Activated naive CD8-positive, alpha-beta T cell treated with anti-CD3 and anti-CD28 coated beads, Interleukin-2, amount 10 ng/mL, durations not matched to agents 7 days and 5 days (primary cell): ENCODE measurements around the gene NCAPD3. TPM values are rescaled to one million over a fixed set of nuclear protein-coding genes. Genes with fewer than 3 reads are reported as not detected.
A peak's percentile ranks its signal among the peaks of the same experiment; 100 is the strongest.

Experiments used
- ATAC-seq: fragments of 150-1000 bp; cut with Tn5 transposase; one replicate; pipeline ENCODE4 v1.10.0; 2021; ENCODE audit warnings: low read depth, moderate library complexity
- POLR2A ChIA-PET: fragments of 350-600 bp; sonication (Branson Sonifier 250); formaldehyde crosslinking; loops from one replicate; lab custom pipeline; 2021; ENCODE audit warnings: antibody characterized with exemption; lab: Charles Lee
- DNase-seq: peaks from one replicate; pipeline ENCODE4 v3.0.0; 2021
- H3K27ac Mint-ChIP-seq: one replicate; pipeline ENCODE4 v1.8.0; 2022; ENCODE audit warnings: mild to moderate bottlenecking, mixed read lengths
- H3K27me3 Mint-ChIP-seq: one replicate; pipeline ENCODE4 v1.8.0; 2022; ENCODE audit warnings: mild to moderate bottlenecking, moderate library complexity, mixed read lengths
- H3K36me3 Mint-ChIP-seq: one replicate; pipeline ENCODE4 v1.8.0; 2021; ENCODE audit warnings: mild to moderate bottlenecking, mixed read lengths
- H3K4me1 Mint-ChIP-seq: one replicate; pipeline ENCODE4 v1.8.0; 2021; ENCODE audit warnings: mixed read lengths
- H3K4me3 Mint-ChIP-seq: one replicate; pipeline ENCODE4 v1.8.0; 2022; ENCODE audit warnings: mild to moderate bottlenecking, moderate library complexity, mixed read lengths
- H3K9me3 Mint-ChIP-seq: one replicate; pipeline ENCODE4 v1.8.0; 2021; ENCODE audit warnings: mixed read lengths
- total RNA-seq, 2 experiments: library from RNA; stranded (reverse); gene quantifications; one replicate each; pipeline ENCODE4 v1.2.3, GENCODE V29; 2021

NCAPD3 gene
- total RNA-seq, 2 experiments from 2014 or later: 114 to 115 TPM

- no peak overlapping the region for H3K4me3 Mint-ChIP-seq
- peak overlapping the region; percentile 6 for H3K27ac Mint-ChIP-seq
- H3K36me3 Mint-ChIP-seq: peaks cover 8% of the 10 kb centered on the region
- DNase-seq: no peak
- POLR2A ChIA-PET: interaction anchor here (3.5 kb wide), 1 partner anchor 8 kb away, joined by 20 read pairs; the partner anchor contains the start of genes NCAPD3 and VPS26B
- H3K4me1 Mint-ChIP-seq: peaks cover 46% of the 10 kb centered on the region
- H3K27me3 Mint-ChIP-seq: no peaks in the 10 kb centered on the region
- ATAC-seq: no peak
- H3K9me3 Mint-ChIP-seq: no peaks in the 10 kb centered on the region
Observed at GRCh38 chr11:134231958-134232659, 8.3 kb upstream of the NCAPD3 start.

GRCh38 chr11:134230339-134230738 lies 6.6 kb upstream of the NCAPD3 start:
- H3K9me3 Mint-ChIP-seq: no peaks in the 10 kb centered on the region
- H3K36me3 Mint-ChIP-seq: peaks cover 9% of the 10 kb centered on the region
- peak overlapping the region; percentile 35 for H3K4me3 Mint-ChIP-seq
- H3K27ac Mint-ChIP-seq: no peak overlapping the region
- no peaks in the 10 kb centered on the region for H3K27me3 Mint-ChIP-seq
- POLR2A ChIA-PET: interaction anchor here (0.6 to 1.2 kb wide), 2 partner anchors 21 to 23 kb away, joined by 3 read pairs; partner anchors contain the start of gene ACAD8
- H3K4me1 Mint-ChIP-seq: peaks cover 62% of the 10 kb centered on the region
- no peak for DNase-seq
- no peak for ATAC-seq

DNA sequence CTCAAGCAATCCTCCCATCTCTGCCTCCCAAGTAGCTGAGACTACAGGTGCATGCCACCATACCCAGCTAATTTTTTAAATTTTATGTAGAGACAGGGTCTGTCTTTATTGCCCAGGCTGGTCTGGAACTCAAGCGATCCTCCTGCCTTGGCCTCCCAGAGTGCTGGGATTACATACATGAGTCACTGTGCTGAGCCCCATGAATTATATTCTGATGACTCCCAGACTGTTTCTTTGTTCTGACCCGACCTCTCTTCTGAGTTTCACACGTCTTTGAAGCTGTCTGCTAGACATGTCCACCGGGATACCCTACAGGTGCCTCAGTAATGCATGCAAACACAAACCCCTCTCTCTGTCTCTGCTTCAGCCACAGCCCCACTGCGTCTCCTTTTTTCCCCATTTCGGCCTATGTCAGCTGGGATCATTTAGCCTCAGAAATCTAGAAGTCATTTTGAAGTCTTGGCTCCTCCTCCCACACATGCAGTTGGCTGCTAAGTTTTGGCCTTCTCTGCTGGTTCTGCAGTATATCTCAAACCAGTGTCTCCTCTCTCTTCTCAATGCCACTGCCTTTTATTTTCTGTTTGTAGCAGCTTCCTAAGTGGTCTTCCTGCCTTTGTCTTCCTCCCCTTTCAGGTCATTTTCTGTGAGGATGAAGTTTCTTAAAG lies 5.5 kb upstream of the NCAPD3 start:
- H3K4me3 Mint-ChIP-seq: peak overlapping the region; percentile 35
- ATAC-seq: no peak
- H3K36me3 Mint-ChIP-seq: peaks cover 9% of the 10 kb centered on the region
- no peak for DNase-seq
- POLR2A ChIA-PET: interaction anchor here (0.8 to 1.2 kb wide), 4 partner anchors 9 to 47 kb away, joined by 3 to 5 read pairs (median 3); partner anchors contain the start of genes ACAD8, GLB1L3 and THYN1
- H3K4me1 Mint-ChIP-seq: peaks cover 62% of the 10 kb centered on the region
- H3K9me3 Mint-ChIP-seq: no peaks in the 10 kb centered on the region
- H3K27me3 Mint-ChIP-seq: no peaks in the 10 kb centered on the region
- H3K27ac Mint-ChIP-seq: no peak overlapping the region

- H3K36me3 Mint-ChIP-seq: peaks cover 9% of the 10 kb centered on the region
- POLR2A ChIA-PET: interaction anchor here (0.8 to 1.2 kb wide), 3 partner anchors 10 to 47 kb away, joined by 3 to 5 read pairs (median 3); partner anchors contain the start of genes ACAD8, GLB1L3 and THYN1
Observed at GRCh38 chr11:134228625-134229024, 4.9 kb upstream of the NCAPD3 start.

DNA sequence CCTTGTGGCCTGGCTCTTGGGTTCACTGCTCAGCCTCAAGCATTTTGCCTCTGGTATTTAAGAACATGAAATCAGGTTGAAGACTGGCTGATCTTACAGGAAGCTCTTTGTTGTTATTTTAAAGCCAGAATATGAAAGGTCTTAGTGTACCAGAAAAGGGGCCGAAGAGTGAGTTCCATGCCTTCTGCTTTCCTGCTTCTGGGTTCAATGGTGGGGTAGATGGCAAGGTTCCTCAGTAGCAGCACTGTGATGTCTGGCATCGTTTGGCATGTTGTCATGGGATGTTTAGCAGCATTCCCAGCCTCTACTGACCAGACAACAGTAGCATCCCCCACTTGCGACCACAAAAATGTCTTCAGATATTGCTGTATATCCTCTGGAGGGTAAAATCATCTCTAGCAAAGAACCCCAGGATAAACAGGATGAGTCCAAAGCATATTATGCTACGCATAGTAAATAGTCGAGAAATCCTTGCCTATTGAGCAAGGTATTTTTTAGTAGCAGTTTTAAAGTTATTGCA lies 3.1 kb upstream of the NCAPD3 start:
- H3K36me3 Mint-ChIP-seq: peaks cover 15% of the 10 kb centered on the region
- POLR2A ChIA-PET: interaction anchor here (0.8 to 1.2 kb wide), 3 partner anchors 24 to 44 kb away, joined by 3 to 4 read pairs (median 3); no protein-coding TSS in a partner anchor
- H3K4me1 Mint-ChIP-seq: peaks cover 63% of the 10 kb centered on the region
- peak overlapping the region; percentile 96 for H3K4me3 Mint-ChIP-seq
- H3K9me3 Mint-ChIP-seq: no peaks in the 10 kb centered on the region
- H3K27me3 Mint-ChIP-seq: no peaks in the 10 kb centered on the region
- ATAC-seq (no peak), DNase-seq (no peak)
- no peak overlapping the region for H3K27ac Mint-ChIP-seq

More at GRCh38 chr11:134228625-134229024, 4.9 kb upstream of the NCAPD3 start:
- Mint-ChIP-seq H3K9me3 (no peaks in the 10 kb centered on the region), H3K27ac (no peak overlapping the region), H3K27me3 (no peaks in the 10 kb centered on the region), H3K4me3 (peak overlapping the region; percentile 34), H3K4me1 (peaks cover 62% of the 10 kb centered on the region)
- no peak for ATAC-seq
- DNase-seq: no peak

DNA sequence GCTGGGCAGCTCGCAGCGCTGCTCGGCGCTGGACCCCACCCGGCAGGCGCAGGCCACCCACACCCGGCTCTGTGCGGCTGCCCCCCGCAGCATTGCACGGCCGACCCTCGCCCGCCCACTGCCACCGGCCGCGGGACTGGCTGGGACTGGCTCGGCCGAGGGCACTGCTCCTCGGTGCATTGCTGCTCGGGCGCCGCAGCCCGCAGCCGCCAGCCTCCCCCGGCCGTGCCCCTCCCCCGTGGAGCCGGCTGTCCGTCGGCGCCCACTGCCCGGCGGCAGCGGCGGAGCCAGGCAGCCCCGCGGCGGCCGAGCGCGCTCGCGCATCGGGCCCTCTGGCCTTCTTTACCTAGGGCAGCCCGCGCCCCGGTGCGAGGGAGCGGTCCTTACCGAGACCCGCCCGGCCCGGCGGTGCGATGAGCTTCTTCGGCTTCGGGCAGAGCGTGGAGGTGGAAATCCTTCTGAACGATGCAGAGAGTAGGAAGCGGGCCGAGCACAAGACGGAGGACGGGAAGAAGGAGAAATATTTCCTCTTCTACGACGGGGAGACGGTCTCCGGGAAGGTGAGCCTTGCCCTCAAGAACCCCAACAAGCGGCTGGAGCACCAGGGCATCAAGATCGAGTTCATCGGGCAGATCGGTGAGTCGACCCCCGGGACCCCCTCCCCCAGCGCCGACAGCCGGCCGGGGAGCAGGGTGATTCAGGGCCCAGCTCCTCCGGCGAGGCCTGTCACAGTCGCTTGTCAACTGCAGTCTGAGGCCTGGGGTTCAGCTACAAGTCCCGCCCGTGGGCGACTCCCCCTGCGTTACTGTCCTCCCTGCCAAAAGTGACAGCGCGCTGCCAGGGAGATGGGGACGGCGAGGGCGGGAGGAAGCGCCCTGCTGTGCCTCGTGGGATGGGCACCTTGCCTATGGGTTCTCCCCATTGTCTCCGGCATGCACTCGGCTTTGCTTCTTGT lies 1.2 kb upstream of the NCAPD3 start:
- peak; percentile 21 for ATAC-seq
- Mint-ChIP-seq H3K4me1 (peaks cover 64% of the 10 kb centered on the region), H3K27ac (peak overlapping the region; percentile 95), H3K9me3 (no peaks in the 10 kb centered on the region), H3K36me3 (peaks cover 20% of the 10 kb centered on the region), H3K27me3 (no peaks in the 10 kb centered on the region), H3K4me3 (peak overlapping the region; percentile 96)
- POLR2A ChIA-PET: interaction anchor here (0.6 to 3.9 kb wide), 23 partner anchors 8 to 277 kb away, joined by 3 to 44 read pairs (median 5); partner anchors contain the start of genes ACAD8, GLB1L3, JAM3 and THYN1
- DNase-seq: peak; percentile 73

DNA sequence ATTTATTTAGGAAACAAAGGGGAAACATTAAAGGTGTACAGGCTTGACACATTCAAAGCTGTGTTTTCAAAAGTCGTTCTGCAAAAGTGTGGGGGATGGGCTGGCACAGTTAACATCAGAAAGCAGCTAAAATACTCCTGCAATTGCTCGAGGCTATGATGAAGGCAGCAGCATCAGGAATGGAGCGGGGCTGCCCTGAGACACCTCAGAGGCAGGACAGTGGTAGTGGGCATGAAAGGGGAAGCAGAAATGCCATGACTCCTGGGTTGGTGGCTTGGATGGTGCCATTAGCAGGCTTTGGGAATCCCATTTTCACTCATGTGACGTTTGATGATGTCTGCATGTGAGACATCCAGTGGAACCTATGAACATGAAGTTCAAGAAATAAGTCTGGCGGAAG lies 646 bp downstream of the NCAPD3 start:
- Mint-ChIP-seq H3K9me3 (no peaks in the 10 kb centered on the region), H3K27ac (peak overlapping the region; percentile 93), H3K4me3 (peak overlapping the region; percentile 99), H3K4me1 (peaks cover 59% of the 10 kb centered on the region), H3K36me3 (peaks cover 30% of the 10 kb centered on the region), H3K27me3 (no peaks in the 10 kb centered on the region)
- ATAC-seq: no peak
- POLR2A ChIA-PET: interaction anchor here (0.6 to 3.9 kb wide), 9 partner anchors 10 to 186 kb away, joined by 3 to 44 read pairs (median 5); partner anchors contain the start of genes ACAD8, GLB1L3 and THYN1
- no peak for DNase-seq

GRCh38 chr11:134216816-134217215 lies 7.0 kb downstream of the NCAPD3 start:
- H3K27ac Mint-ChIP-seq: no peak overlapping the region

DNA sequence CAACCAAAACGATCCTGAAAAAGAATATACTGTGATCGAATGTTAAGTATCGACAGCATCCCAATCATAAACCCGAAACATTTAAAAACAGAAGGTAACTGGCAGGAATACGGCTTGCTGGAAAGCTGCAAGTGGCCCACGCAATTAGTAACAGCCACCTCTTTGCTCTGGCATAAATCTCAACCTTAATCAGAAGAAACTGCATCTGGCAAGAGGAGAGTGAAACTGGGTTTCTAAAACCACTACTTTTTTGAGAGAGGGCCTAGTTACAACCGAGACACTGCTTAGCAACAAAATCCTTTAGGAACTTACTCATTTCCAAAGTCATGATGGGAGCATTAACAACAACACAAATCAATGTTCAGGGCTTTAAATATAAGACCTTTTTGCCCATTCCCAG lies 7.9 kb downstream of the NCAPD3 start:
- DNase-seq: no peak
- POLR2A ChIA-PET: no interaction called here
- Mint-ChIP-seq H3K27ac (no peak overlapping the region), H3K4me3 (no peak overlapping the region), H3K27me3 (no peaks in the 10 kb centered on the region), H3K36me3 (peaks cover 46% of the 10 kb centered on the region), H3K9me3 (no peaks in the 10 kb centered on the region), H3K4me1 (peaks cover 39% of the 10 kb centered on the region)
- no peak for ATAC-seq

More at GRCh38 chr11:134216816-134217215, 7.0 kb downstream of the NCAPD3 start:
- Mint-ChIP-seq H3K36me3 (peaks cover 47% of the 10 kb centered on the region), H3K27me3 (no peaks in the 10 kb centered on the region), H3K4me3 (no peak overlapping the region), H3K9me3 (no peaks in the 10 kb centered on the region), H3K4me1 (peaks cover 45% of the 10 kb centered on the region)
- POLR2A ChIA-PET: no interaction called here
- no peak for ATAC-seq
- no peak for DNase-seq

- Mint-ChIP-seq H3K27me3 (no peaks in the 10 kb centered on the region), H3K4me1 (peaks cover 3% of the 10 kb centered on the region), H3K4me3 (no peak overlapping the region), H3K36me3 (peaks cover 30% of the 10 kb centered on the region), H3K27ac (no peak overlapping the region), H3K9me3 (no peaks in the 10 kb centered on the region)
- DNase-seq (peak; percentile 66), ATAC-seq (no peak)
- POLR2A ChIA-PET: interaction anchor here (0.7 to 1.8 kb wide), 5 partner anchors 11 to 579 kb away, joined by 3 to 10 read pairs (median 6); partner anchors contain the start of genes GLB1L3, NCAPD3 and VPS26B
Observed at GRCh38 chr11:134207538-134208239, 16.1 kb downstream of the NCAPD3 start.

DNA sequence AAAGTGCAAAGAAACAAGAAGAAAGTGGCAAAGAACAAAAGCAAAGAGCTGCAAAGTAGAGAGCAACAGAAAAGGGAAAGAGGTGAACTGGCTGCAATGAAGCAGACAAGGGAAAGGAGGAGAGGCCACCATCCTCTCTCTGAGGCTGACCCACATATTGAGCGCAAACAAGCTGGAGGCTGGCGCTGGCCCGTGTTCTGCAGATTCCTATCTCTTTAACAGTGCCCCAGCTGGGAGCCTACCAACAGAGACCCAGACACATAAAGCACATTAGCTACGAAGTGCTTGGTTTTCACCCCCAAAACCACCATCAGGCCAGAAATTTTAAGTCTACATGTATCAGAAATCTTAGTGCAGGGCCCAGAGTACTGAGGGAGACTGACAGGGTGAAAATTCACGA lies 17.6 kb downstream of the NCAPD3 start:
- no peaks in the 10 kb centered on the region for H3K9me3 Mint-ChIP-seq
- H3K27ac Mint-ChIP-seq: no peak overlapping the region
- no peaks in the 10 kb centered on the region for H3K27me3 Mint-ChIP-seq
- DNase-seq (no peak), ATAC-seq (no peak)
- POLR2A ChIA-PET: interaction anchor here (1.8 kb wide), 1 partner anchor 70 kb away, joined by 5 read pairs; the partner anchor contains the start of gene GLB1L3
- H3K4me1 Mint-ChIP-seq: peaks cover 3% of the 10 kb centered on the region
- H3K36me3 Mint-ChIP-seq: peaks cover 34% of the 10 kb centered on the region
- H3K4me3 Mint-ChIP-seq: no peak overlapping the region
